ENCODE results near the gene RGS8.

RGS8 gene

GRCh38 chr1:182671750-182672486, 12.5 kb downstream of the RGS8 start:
- Histone ChIP-seq H3K27ac (ENCODE audit: low read depth, low read length) (no peak overlapping the region), H3K27me3 (ENCODE audit: insufficient read depth, low read length) (peaks cover 18% of the 10 kb centered on the region; the same call in 1 of the 2 replicates), H3K4me3 (ENCODE audit: low read depth, low read length) (no peak overlapping the region), H2AFZ (ENCODE audit: low read length, unreplicated experiment) (no peak overlapping the region), H3K4me1 (ENCODE audit: control insufficient read depth, insufficient read depth, low read length, unreplicated experiment) (no peaks in the 10 kb centered on the region), H3K79me2 (ENCODE audit: control insufficient read depth, insufficient read depth, low read length, unreplicated experiment) (no peaks in the 10 kb centered on the region), H3K36me3 (ENCODE audit: insufficient read depth, low read length) (no peaks in the 10 kb centered on the region)

- Histone ChIP-seq H3K27ac (ENCODE audit: low read depth, low read length) (no peak overlapping the region), H3K36me3 (ENCODE audit: insufficient read depth, low read length) (no peaks in the 10 kb centered on the region), H3K4me3 (ENCODE audit: low read depth, low read length) (no peak overlapping the region), H2AFZ (ENCODE audit: low read length, unreplicated experiment) (no peak overlapping the region), H3K79me2 (ENCODE audit: control insufficient read depth, insufficient read depth, low read length, unreplicated experiment) (no peaks in the 10 kb centered on the region), H3K27me3 (ENCODE audit: insufficient read depth, low read length) (peaks cover 23% of the 10 kb centered on the region; the same call in 1 of the 2 replicates), H3K4me1 (ENCODE audit: control insufficient read depth, insufficient read depth, low read length, unreplicated experiment) (no peaks in the 10 kb centered on the region)
Measured at GRCh38 chr1:182670032-182670749, 14.2 kb downstream of the RGS8 start.

GRCh38 chr1:182669266-182669665, 15.1 kb downstream of the RGS8 start:
- H2AFZ ChIP-seq (ENCODE audit: low read length, unreplicated experiment): no peak overlapping the region
- H3K27ac ChIP-seq (ENCODE audit: low read depth, low read length): no peak overlapping the region
- H3K4me3 ChIP-seq (ENCODE audit: low read depth, low read length): no peak overlapping the region
- peaks cover 29% of the 10 kb centered on the region; the same call in 1 of the 2 replicates for H3K27me3 ChIP-seq (ENCODE audit: insufficient read depth, low read length)
- no peaks in the 10 kb centered on the region for H3K79me2 ChIP-seq (ENCODE audit: control insufficient read depth, insufficient read depth, low read length, unreplicated experiment)
- H3K36me3 ChIP-seq (ENCODE audit: insufficient read depth, low read length): no peaks in the 10 kb centered on the region
- H3K4me1 ChIP-seq (ENCODE audit: control insufficient read depth, insufficient read depth, low read length, unreplicated experiment): no peaks in the 10 kb centered on the region

GRCh38 chr1:182668521-182669054, 15.8 kb downstream of the RGS8 start:
- Histone ChIP-seq H3K4me1 (ENCODE audit: control insufficient read depth, insufficient read depth, low read length, unreplicated experiment) (no peaks in the 10 kb centered on the region), H3K36me3 (ENCODE audit: insufficient read depth, low read length) (no peaks in the 10 kb centered on the region), H3K27ac (ENCODE audit: low read depth, low read length) (no peak overlapping the region), H2AFZ (ENCODE audit: low read length, unreplicated experiment) (no peak overlapping the region), H3K27me3 (ENCODE audit: insufficient read depth, low read length) (peaks cover 29% of the 10 kb centered on the region; the same call in 1 of the 2 replicates), H3K79me2 (ENCODE audit: control insufficient read depth, insufficient read depth, low read length, unreplicated experiment) (no peaks in the 10 kb centered on the region), H3K4me3 (ENCODE audit: low read depth, low read length) (no peak overlapping the region)

- Histone ChIP-seq H2AFZ (ENCODE audit: low read length, unreplicated experiment) (no peak overlapping the region), H3K27me3 (ENCODE audit: insufficient read depth, low read length) (peaks cover 34% of the 10 kb centered on the region; the same call in 1 of the 2 replicates), H3K4me3 (ENCODE audit: low read depth, low read length) (no peak overlapping the region), H3K4me1 (ENCODE audit: control insufficient read depth, insufficient read depth, low read length, unreplicated experiment) (no peaks in the 10 kb centered on the region), H3K36me3 (ENCODE audit: insufficient read depth, low read length) (no peaks in the 10 kb centered on the region), H3K27ac (ENCODE audit: low read depth, low read length) (no peak overlapping the region), H3K79me2 (ENCODE audit: control insufficient read depth, insufficient read depth, low read length, unreplicated experiment) (no peaks in the 10 kb centered on the region)
Measured at GRCh38 chr1:182667848-182668505, 16.4 kb downstream of the RGS8 start.

GRCh38 chr1:182666706-182667105, 17.7 kb downstream of the RGS8 start:
- no peak overlapping the region for H2AFZ ChIP-seq (ENCODE audit: low read length, unreplicated experiment)
- H3K27ac ChIP-seq (ENCODE audit: low read depth, low read length): no peak overlapping the region
- H3K79me2 ChIP-seq (ENCODE audit: control insufficient read depth, insufficient read depth, low read length, unreplicated experiment): no peaks in the 10 kb centered on the region
- H3K4me1 ChIP-seq (ENCODE audit: control insufficient read depth, insufficient read depth, low read length, unreplicated experiment): no peaks in the 10 kb centered on the region
- H3K4me3 ChIP-seq (ENCODE audit: low read depth, low read length): no peak overlapping the region
- no peaks in the 10 kb centered on the region for H3K36me3 ChIP-seq (ENCODE audit: insufficient read depth, low read length)
- peaks cover 34% of the 10 kb centered on the region for H3K27me3 ChIP-seq (ENCODE audit: insufficient read depth, low read length)

- H3K4me3 ChIP-seq (ENCODE audit: low read depth, low read length): no peak overlapping the region
- H3K27ac ChIP-seq (ENCODE audit: low read depth, low read length): no peak overlapping the region
- no peak overlapping the region for H2AFZ ChIP-seq (ENCODE audit: low read length, unreplicated experiment)
- H3K27me3 ChIP-seq (ENCODE audit: insufficient read depth, low read length): peaks cover 53% of the 10 kb centered on the region
- H3K79me2 ChIP-seq (ENCODE audit: control insufficient read depth, insufficient read depth, low read length, unreplicated experiment): no peaks in the 10 kb centered on the region
- H3K36me3 ChIP-seq (ENCODE audit: insufficient read depth, low read length): no peaks in the 10 kb centered on the region
- H3K4me1 ChIP-seq (ENCODE audit: control insufficient read depth, insufficient read depth, low read length, unreplicated experiment): no peaks in the 10 kb centered on the region
Measured at GRCh38 chr1:182664296-182664695, 20.1 kb downstream of the RGS8 start.

- H3K27ac ChIP-seq (ENCODE audit: low read depth, low read length): no peak overlapping the region
- no peak overlapping the region for H3K4me3 ChIP-seq (ENCODE audit: low read depth, low read length)
- H3K4me1 ChIP-seq (ENCODE audit: control insufficient read depth, insufficient read depth, low read length, unreplicated experiment): no peaks in the 10 kb centered on the region
- no peak overlapping the region for H2AFZ ChIP-seq (ENCODE audit: low read length, unreplicated experiment)
- H3K36me3 ChIP-seq (ENCODE audit: insufficient read depth, low read length): no peaks in the 10 kb centered on the region
- H3K27me3 ChIP-seq (ENCODE audit: insufficient read depth, low read length): peaks cover 66% of the 10 kb centered on the region
- H3K79me2 ChIP-seq (ENCODE audit: control insufficient read depth, insufficient read depth, low read length, unreplicated experiment): no peaks in the 10 kb centered on the region
Measured at GRCh38 chr1:182662956-182663355, 21.4 kb downstream of the RGS8 start.

- Histone ChIP-seq H3K27ac (ENCODE audit: low read depth, low read length) (no peak overlapping the region), H3K4me3 (ENCODE audit: low read depth, low read length) (no peak overlapping the region), H2AFZ (ENCODE audit: low read length, unreplicated experiment) (no peak overlapping the region), H3K36me3 (ENCODE audit: insufficient read depth, low read length) (no peaks in the 10 kb centered on the region), H3K27me3 (ENCODE audit: insufficient read depth, low read length) (peaks cover 72% of the 10 kb centered on the region), H3K79me2 (ENCODE audit: control insufficient read depth, insufficient read depth, low read length, unreplicated experiment) (no peaks in the 10 kb centered on the region), H3K4me1 (ENCODE audit: control insufficient read depth, insufficient read depth, low read length, unreplicated experiment) (no peaks in the 10 kb centered on the region)
Measured at GRCh38 chr1:182662121-182662890, 22.1 kb downstream of the RGS8 start.

- no peaks in the 10 kb centered on the region for H3K36me3 ChIP-seq (ENCODE audit: insufficient read depth, low read length)
- H3K79me2 ChIP-seq (ENCODE audit: control insufficient read depth, insufficient read depth, low read length, unreplicated experiment): no peaks in the 10 kb centered on the region
- no peak overlapping the region for H2AFZ ChIP-seq (ENCODE audit: low read length, unreplicated experiment)
- H3K27ac ChIP-seq (ENCODE audit: low read depth, low read length): no peak overlapping the region
- H3K4me3 ChIP-seq (ENCODE audit: low read depth, low read length): no peak overlapping the region
- H3K4me1 ChIP-seq (ENCODE audit: control insufficient read depth, insufficient read depth, low read length, unreplicated experiment): no peaks in the 10 kb centered on the region
- H3K27me3 ChIP-seq (ENCODE audit: insufficient read depth, low read length): peaks cover 65% of the 10 kb centered on the region
Measured at GRCh38 chr1:182658055-182658454, 26.3 kb downstream of the RGS8 start.
